Astrocyte (in vitro differentiated cells and primary cell): ENCODE measurements around the gene SELENBP1. TPM values are rescaled to one million over a fixed set of nuclear protein-coding genes. Genes with fewer than 3 reads are reported as not detected.

Source experiments
- DNase-seq: peaks from one replicate; pipeline ENCODE4 v3.0.0-alpha.2; 2010; ENCODE audit warnings: low read depth
- FAIRE-seq: peaks from 2 replicates; lab custom pipeline; 2011; peaks lifted over from hg19 to GRCh38; lab: Jason Lieb, UNC
- H2AFZ ChIP-seq: 2 replicates; pipeline ENCODE4 v1.6.0; 2012; ENCODE audit warnings: low read depth, low read length, inconsistent platforms
- H3K27ac ChIP-seq: 2 replicates; pipeline ENCODE4 v1.5.1; 2011; ENCODE audit warnings: low read depth, low read length, inconsistent platforms
- H3K27me3 ChIP-seq: 2 replicates; pipeline ENCODE4 v1.6.0; 2011; ENCODE audit warnings: low read length, inconsistent platforms; ENCODE audit not compliant: insufficient read depth
- H3K36me3 ChIP-seq: 2 replicates; pipeline ENCODE4 v1.5.1; 2011; ENCODE audit warnings: low read length, inconsistent platforms; ENCODE audit not compliant: insufficient read depth
- H3K4me1 ChIP-seq: 2 replicates; pipeline ENCODE4 v1.5.1; 2011; ENCODE audit warnings: low read length, inconsistent platforms; ENCODE audit not compliant: insufficient read depth
- H3K4me2 ChIP-seq: 2 replicates; pipeline ENCODE4 v1.6.0; 2012; ENCODE audit warnings: low read length, inconsistent platforms
- H3K4me3 ChIP-seq: 2 replicates; pipeline ENCODE4 v1.5.1; 2011; ENCODE audit warnings: low read depth, mild to moderate bottlenecking, low read length, inconsistent platforms; ENCODE audit not compliant: insufficient read depth
- H3K79me2 ChIP-seq: 2 replicates; pipeline ENCODE4 v1.6.0; 2012; ENCODE audit warnings: mild to moderate bottlenecking, low read length, inconsistent platforms; ENCODE audit not compliant: insufficient read depth
- H3K9ac ChIP-seq: 2 replicates; pipeline ENCODE4 v1.6.0; 2012; ENCODE audit warnings: mild to moderate bottlenecking, low read length, inconsistent platforms
- H3K9me3 ChIP-seq: 2 replicates; pipeline ENCODE4 v1.5.1; 2012; ENCODE audit warnings: low read depth, mild to moderate bottlenecking, low read length, inconsistent platforms; ENCODE audit not compliant: insufficient read depth
- H4K20me1 ChIP-seq: 2 replicates; pipeline ENCODE4 v1.6.0; 2012; ENCODE audit warnings: low read length, inconsistent platforms; ENCODE audit not compliant: insufficient read depth
- H3K27ac Mint-ChIP-seq: one replicate; pipeline ENCODE4 v1.8.0; 2021; ENCODE audit warnings: mild to moderate bottlenecking, mixed read lengths; ENCODE audit not compliant: unreplicated experiment
- H3K27me3 Mint-ChIP-seq: one replicate; pipeline ENCODE4 v1.8.0; 2021; ENCODE audit warnings: low read depth, mixed read lengths; ENCODE audit not compliant: unreplicated experiment
- H3K36me3 Mint-ChIP-seq: one replicate; pipeline ENCODE4 v1.8.0; 2021; ENCODE audit warnings: low read depth, mixed read lengths; ENCODE audit not compliant: unreplicated experiment
- H3K4me1 Mint-ChIP-seq: one replicate; pipeline ENCODE4 v1.8.0; 2021; ENCODE audit warnings: low read depth, mixed read lengths; ENCODE audit not compliant: unreplicated experiment
- H3K4me3 Mint-ChIP-seq: one replicate; pipeline ENCODE4 v1.8.0; 2021; ENCODE audit warnings: mild to moderate bottlenecking, moderate library complexity, mixed read lengths; ENCODE audit not compliant: unreplicated experiment
- H3K9me3 Mint-ChIP-seq: one replicate; pipeline ENCODE4 v1.8.0; 2021; ENCODE audit warnings: mild to moderate bottlenecking, mixed read lengths; ENCODE audit not compliant: unreplicated experiment
- CTCF ChIP-seq: IDR thresholded peaks from 2 replicates; pipeline ENCODE4 v1.5.1; 2011; ENCODE audit warnings: low read depth, mild to moderate bottlenecking, inconsistent platforms, low read length, moderate library complexity; ENCODE audit not compliant: insufficient read depth
- EZH2 ChIP-seq: IDR thresholded peaks from 2 replicates; pipeline ENCODE4 v1.6.1; 2012; ENCODE audit warnings: mild to moderate bottlenecking, low read length, inconsistent platforms; ENCODE audit not compliant: insufficient read depth
- total RNA-seq: library from RNA; stranded (reverse); gene quantifications from 2 replicates; pipeline ENCODE4 v1.2.1, GENCODE V29; 2021

Gene SELENBP1
- total RNA-seq, 1 donor from 2014 or later = 7.3 TPM

- no peak overlapping the region for H3K4me3 ChIP-seq
- peaks cover 8% of the 10 kb centered on the region for H3K27me3 Mint-ChIP-seq
- H3K9me3 ChIP-seq = no peaks in the 10 kb centered on the region
- no peaks in the 10 kb centered on the region for H3K79me2 ChIP-seq
- no peak overlapping the region for H3K4me3 Mint-ChIP-seq
- no peak for FAIRE-seq
- no peak overlapping the region for H2AFZ ChIP-seq
- DNase-seq = no peak
- peaks cover 12% of the 10 kb centered on the region for H3K36me3 Mint-ChIP-seq
- H3K9me3 Mint-ChIP-seq = peaks cover 14% of the 10 kb centered on the region
- TF ChIP-seq CTCF (no peak), EZH2 (no peak)
- no peaks in the 10 kb centered on the region for H4K20me1 ChIP-seq
- H3K9ac ChIP-seq = no peak overlapping the region
- peaks cover 3% of the 10 kb centered on the region for H3K4me1 Mint-ChIP-seq
- H3K4me1 ChIP-seq = peaks cover 10% of the 10 kb centered on the region
- H3K4me2 ChIP-seq = no peak overlapping the region
- no peak overlapping the region for H3K27ac Mint-ChIP-seq
- H3K36me3 ChIP-seq = no peaks in the 10 kb centered on the region
- H3K27me3 ChIP-seq = no peaks in the 10 kb centered on the region
- H3K27ac ChIP-seq = no peak overlapping the region
Measured at GRCh38 chr1:151368393-151369301, 3.9 kb downstream of the SELENBP1 start.

GRCh38 chr1:151367658-151368392, 4.7 kb downstream of the SELENBP1 start:
- Histone ChIP-seq H3K4me3 (no peak overlapping the region), H3K27me3 (no peaks in the 10 kb centered on the region), H3K9ac (no peak overlapping the region), H4K20me1 (no peaks in the 10 kb centered on the region), H3K79me2 (no peaks in the 10 kb centered on the region), H3K9me3 (no peaks in the 10 kb centered on the region), H3K27ac (no peak overlapping the region), H3K4me2 (no peak overlapping the region), H3K4me1 (peaks cover 10% of the 10 kb centered on the region), H3K36me3 (no peaks in the 10 kb centered on the region), H2AFZ (no peak overlapping the region)
- TF ChIP-seq EZH2 (no peak), CTCF (no peak)
- H3K27me3 Mint-ChIP-seq = peaks cover 8% of the 10 kb centered on the region
- peaks cover 16% of the 10 kb centered on the region for H3K36me3 Mint-ChIP-seq
- H3K9me3 Mint-ChIP-seq = peaks cover 22% of the 10 kb centered on the region
- peaks cover 3% of the 10 kb centered on the region for H3K4me1 Mint-ChIP-seq
- no peak overlapping the region for H3K4me3 Mint-ChIP-seq
- no peak for DNase-seq
- no peak for FAIRE-seq
- H3K27ac Mint-ChIP-seq = no peak overlapping the region
